Effector memory CD4-positive, alpha-beta T cell (primary cell): ENCODE data around the gene MED15.

Experiments used
- DNase-seq, 3 donors: peaks; one replicate each; pipeline ENCODE4 v3.0.0-alpha.2; 2020
- H3K27ac ChIP-seq: 2 replicates; pipeline ENCODE4 v1.7.0; 2013; ENCODE audit warnings: mild to moderate bottlenecking, low read length, moderate library complexity; ENCODE audit not compliant: insufficient read depth, poor library complexity, severe bottlenecking
- H3K27me3 ChIP-seq: replicated peaks from 2 replicates; pipeline ENCODE4 v1.7.0; 2013; ENCODE audit warnings: mild to moderate bottlenecking, low read length; ENCODE audit not compliant: insufficient read depth, control insufficient read depth, poor library complexity, severe bottlenecking
- H3K36me3 ChIP-seq: 2 replicates; pipeline ENCODE4 v1.7.0; 2013; ENCODE audit warnings: mild to moderate bottlenecking, low read length, moderate library complexity; ENCODE audit not compliant: control insufficient read depth, insufficient read depth
- H3K4me1 ChIP-seq: 2 replicates; pipeline ENCODE4 v1.7.0; 2013; ENCODE audit warnings: low read length, mild to moderate bottlenecking; ENCODE audit not compliant: control insufficient read depth, insufficient read depth, poor library complexity, severe bottlenecking
- H3K4me3 ChIP-seq: 2 replicates; pipeline ENCODE4 v1.7.0; 2013; ENCODE audit warnings: low read length, low read depth, mild to moderate bottlenecking; ENCODE audit not compliant: insufficient read depth, poor library complexity, severe bottlenecking
- H3K9me3 ChIP-seq: 2 replicates; pipeline ENCODE4 v1.7.0; 2013; ENCODE audit warnings: mild to moderate bottlenecking, low read length, moderate library complexity; ENCODE audit not compliant: control insufficient read depth

MED15 gene

DNA sequence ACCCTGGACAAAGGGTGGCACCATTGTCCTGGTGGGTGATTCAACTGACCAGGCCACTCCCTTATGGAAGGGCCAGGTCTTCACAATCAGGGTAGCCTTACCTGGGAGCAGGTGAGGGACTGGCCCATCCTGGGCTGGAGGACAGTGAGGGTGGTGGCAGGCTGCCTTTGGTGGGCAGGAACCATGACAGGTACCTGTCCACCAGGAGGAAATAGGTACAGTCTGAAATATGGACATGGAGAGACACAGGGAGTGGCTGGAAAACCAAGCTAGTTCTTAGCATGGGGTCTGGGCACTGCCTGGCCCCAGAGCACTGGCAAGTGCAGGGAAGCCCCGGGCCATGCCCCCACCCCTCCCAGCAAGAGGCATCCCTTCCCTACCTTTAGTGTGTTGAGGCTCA lies 113.8 kb downstream of the MED15 start:
- no peaks in the 10 kb centered on the region for H3K9me3 ChIP-seq
- H3K4me3 ChIP-seq, result no peak overlapping the region
- no peaks in the 10 kb centered on the region for H3K4me1 ChIP-seq
- no peaks in the 10 kb centered on the region for H3K36me3 ChIP-seq
- no peak for DNase-seq
- no peaks in the 10 kb centered on the region for H3K27me3 ChIP-seq
- no peak overlapping the region for H3K27ac ChIP-seq

DNA sequence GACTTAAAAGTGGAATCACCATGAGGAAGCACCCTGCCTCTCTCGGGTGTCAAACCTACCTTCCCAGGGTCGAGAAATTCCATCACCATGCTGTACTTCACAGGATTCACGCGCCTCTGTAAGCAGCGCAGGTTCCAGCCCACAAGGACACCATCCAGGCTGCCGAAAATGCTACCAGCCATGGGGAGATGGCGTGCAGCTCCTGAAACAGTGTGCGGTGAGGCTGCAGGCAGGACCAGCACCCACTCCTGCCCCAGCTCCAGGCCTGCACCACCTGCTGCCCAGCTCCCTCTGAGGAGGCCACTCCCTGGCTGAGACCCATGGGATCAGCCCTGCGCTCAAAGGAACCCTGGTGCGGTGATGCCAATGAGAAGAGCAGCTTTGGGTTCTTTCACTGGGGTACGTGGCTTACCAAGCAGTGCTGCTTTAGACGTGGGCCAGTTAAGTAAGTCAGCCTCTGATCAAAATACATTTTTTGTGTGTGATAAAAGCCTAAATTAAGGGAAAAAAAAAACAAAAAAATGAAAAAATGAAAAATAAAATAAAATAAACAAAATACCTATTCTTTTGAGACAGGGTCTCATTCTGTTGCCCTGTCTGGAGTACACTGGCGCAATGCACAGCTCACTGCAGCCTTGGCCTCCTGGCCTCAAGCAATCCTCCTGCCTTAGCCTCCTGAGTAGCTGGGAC lies 115.4 kb downstream of the MED15 start:
- DNase-seq, result no peak
- Histone ChIP-seq H3K36me3 (no peaks in the 10 kb centered on the region), H3K4me1 (no peaks in the 10 kb centered on the region), H3K27me3 (no peaks in the 10 kb centered on the region), H3K4me3 (no peak overlapping the region), H3K9me3 (no peaks in the 10 kb centered on the region), H3K27ac (no peak overlapping the region)

DNA sequence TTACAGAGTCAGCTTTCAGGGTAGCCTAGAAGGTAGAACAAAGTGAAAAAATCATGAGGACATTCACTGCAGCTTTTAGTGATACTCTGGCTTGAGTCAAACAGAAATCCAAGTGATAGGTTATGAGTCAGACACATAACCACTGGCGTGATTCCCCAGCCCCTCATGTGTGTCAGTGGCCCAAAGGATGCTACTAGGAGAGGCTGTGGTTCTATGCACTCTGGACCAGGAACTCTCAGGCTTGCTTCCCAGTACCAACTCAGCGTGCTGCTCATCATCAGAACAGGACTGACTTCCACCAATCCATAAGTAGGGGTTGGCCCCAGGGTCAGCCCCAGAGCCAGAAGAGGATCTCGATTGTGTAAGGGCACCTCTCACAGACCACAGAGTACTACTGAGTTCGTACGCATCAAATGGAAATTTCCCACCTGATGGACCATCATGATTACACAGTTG lies 116.8 kb downstream of the MED15 start:
- no peaks in the 10 kb centered on the region for H3K9me3 ChIP-seq
- no peaks in the 10 kb centered on the region for H3K4me1 ChIP-seq
- no peak for DNase-seq
- no peak overlapping the region for H3K27ac ChIP-seq
- no peaks in the 10 kb centered on the region for H3K27me3 ChIP-seq
- H3K36me3 ChIP-seq, result no peaks in the 10 kb centered on the region
- no peak overlapping the region for H3K4me3 ChIP-seq

DNA sequence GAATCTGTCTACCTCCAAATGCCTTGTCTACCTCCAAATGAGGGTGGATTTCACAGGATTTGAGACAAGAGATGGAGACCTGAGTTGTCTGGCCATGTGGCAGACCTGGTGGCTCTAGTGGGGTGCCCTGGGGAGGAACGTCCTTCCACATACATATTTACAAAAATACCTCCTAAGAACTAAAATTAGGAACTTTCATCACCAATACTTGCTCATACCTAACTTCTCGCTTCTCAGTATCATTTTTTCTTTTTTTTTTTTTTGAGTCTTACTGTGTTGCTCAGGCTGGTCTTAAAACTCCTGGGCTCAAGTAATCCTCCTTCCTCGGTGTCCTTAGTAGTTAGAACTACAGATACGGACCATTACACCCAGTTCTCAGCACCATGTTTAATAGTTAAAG lies 117.9 kb downstream of the MED15 start:
- no peak overlapping the region for H3K27ac ChIP-seq
- no peaks in the 10 kb centered on the region for H3K36me3 ChIP-seq
- H3K4me1 ChIP-seq, result no peaks in the 10 kb centered on the region
- no peak overlapping the region for H3K4me3 ChIP-seq
- DNase-seq, result no peak
- no peaks in the 10 kb centered on the region for H3K9me3 ChIP-seq
- no peaks in the 10 kb centered on the region for H3K27me3 ChIP-seq

DNA sequence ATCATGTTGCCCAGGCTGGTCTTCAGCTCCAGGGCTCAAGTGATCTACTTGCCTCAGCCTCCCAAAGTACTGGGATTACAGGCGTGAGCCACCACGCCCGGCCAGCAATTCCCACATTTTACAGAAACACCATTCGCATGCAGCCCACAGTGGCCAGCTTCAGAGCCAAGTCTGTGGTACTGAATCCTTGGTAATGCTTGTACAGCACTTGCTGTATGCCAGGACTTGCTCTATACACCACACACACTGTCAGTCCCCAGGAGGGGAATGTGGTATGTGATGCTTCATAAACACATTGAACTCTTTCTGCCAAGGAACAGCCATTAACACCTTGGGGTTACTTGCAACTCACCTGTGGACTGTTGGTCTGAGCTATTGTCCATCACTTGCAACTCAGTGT lies 119.4 kb downstream of the MED15 start:
- no peaks in the 10 kb centered on the region for H3K4me1 ChIP-seq
- no peak for DNase-seq
- H3K27ac ChIP-seq, result no peak overlapping the region
- no peaks in the 10 kb centered on the region for H3K36me3 ChIP-seq
- no peak overlapping the region for H3K4me3 ChIP-seq
- no peaks in the 10 kb centered on the region for H3K9me3 ChIP-seq
- no peaks in the 10 kb centered on the region for H3K27me3 ChIP-seq

DNA sequence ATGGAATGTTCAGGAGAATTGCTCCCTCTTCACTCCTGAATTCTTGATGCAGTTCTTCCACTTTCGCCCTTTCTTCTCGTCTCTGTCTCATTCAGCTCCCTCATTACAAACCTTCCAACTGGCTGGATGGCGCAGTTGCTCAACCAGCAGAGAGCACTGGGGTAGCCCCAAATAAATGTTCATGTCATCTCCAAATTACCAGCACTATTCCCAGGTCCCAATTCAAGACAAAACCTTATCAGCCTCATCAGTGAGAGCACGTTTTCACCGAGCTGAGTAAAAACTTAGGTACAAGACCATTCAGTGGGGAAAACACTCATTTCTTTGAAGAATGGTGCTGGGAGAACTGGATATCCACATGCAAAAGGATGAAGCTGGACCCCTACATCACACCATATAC lies 120.0 kb downstream of the MED15 start:
- Histone ChIP-seq H3K4me3 (no peak overlapping the region), H3K9me3 (no peaks in the 10 kb centered on the region), H3K27me3 (no peaks in the 10 kb centered on the region), H3K36me3 (no peaks in the 10 kb centered on the region), H3K27ac (no peak overlapping the region), H3K4me1 (no peaks in the 10 kb centered on the region)
- DNase-seq, result no peak

DNA sequence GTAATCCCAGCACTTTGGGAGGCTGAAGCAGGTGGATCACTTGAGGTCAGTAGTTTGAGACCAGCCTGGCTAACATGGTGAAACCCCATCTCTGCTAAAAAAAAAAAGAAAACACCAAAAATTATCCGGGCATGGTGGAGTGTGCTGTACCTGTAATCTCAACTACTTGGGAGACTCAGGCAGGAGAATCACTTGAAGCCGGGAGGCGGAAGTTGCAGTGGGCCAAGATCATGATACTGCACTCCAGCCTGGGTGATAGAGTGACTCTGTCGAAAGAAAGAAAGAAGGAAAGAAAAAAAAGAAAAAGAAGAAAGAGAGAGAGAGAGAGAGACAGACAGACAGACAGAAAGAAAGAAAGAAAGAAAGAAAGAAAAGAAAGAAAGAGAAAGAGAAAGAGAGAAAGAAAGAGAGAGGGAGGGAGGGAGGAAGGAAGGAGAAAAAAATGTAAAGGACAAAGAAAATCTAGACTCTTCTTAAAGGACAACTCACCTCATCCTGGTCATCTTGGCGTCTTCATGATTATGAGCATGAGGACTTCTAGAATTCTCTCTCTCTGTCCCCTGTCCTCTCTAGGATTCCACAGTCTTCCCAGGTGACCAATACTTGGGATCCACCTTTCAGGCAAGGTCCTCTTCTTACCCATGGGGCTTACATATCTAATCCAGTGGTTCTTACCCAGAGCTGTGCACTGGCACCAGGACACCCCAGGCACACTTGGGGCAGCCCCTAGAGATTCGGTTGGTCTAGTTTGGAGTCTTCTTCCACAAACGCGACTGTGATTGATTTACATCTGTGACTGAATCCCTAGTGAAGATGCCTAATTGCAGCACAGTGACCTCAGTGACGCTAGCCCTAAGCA lies 120.9 kb downstream of the MED15 start:
- Histone ChIP-seq H3K4me3 (no peak overlapping the region), H3K36me3 (no peaks in the 10 kb centered on the region), H3K27ac (no peak overlapping the region), H3K4me1 (no peaks in the 10 kb centered on the region), H3K27me3 (no peaks in the 10 kb centered on the region), H3K9me3 (no peaks in the 10 kb centered on the region)
- DNase-seq, result no peak

DNA sequence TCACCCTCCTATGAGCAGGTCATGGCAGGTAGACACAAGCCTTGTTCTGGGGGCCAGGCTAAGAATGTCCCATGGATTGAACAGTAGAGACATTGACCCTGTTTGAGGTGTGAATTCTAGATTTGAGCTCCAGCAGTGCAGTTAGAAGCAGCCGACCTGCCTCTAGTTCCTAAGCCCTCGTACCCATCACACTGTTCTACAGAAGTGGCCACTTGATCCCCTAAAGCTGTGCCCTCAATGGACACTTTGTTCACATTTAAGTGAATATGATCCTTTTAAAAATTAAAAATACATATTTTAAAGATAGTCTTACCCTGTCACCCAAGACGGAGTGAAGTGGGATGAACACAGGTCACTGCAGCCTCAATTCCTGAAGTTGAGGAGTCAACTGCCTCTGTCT lies 122.0 kb downstream of the MED15 start:
- no peaks in the 10 kb centered on the region for H3K36me3 ChIP-seq
- no peak overlapping the region for H3K4me3 ChIP-seq
- no peaks in the 10 kb centered on the region for H3K9me3 ChIP-seq
- H3K27me3 ChIP-seq, result no peaks in the 10 kb centered on the region
- no peaks in the 10 kb centered on the region for H3K4me1 ChIP-seq
- DNase-seq, result no peak
- no peak overlapping the region for H3K27ac ChIP-seq

DNA sequence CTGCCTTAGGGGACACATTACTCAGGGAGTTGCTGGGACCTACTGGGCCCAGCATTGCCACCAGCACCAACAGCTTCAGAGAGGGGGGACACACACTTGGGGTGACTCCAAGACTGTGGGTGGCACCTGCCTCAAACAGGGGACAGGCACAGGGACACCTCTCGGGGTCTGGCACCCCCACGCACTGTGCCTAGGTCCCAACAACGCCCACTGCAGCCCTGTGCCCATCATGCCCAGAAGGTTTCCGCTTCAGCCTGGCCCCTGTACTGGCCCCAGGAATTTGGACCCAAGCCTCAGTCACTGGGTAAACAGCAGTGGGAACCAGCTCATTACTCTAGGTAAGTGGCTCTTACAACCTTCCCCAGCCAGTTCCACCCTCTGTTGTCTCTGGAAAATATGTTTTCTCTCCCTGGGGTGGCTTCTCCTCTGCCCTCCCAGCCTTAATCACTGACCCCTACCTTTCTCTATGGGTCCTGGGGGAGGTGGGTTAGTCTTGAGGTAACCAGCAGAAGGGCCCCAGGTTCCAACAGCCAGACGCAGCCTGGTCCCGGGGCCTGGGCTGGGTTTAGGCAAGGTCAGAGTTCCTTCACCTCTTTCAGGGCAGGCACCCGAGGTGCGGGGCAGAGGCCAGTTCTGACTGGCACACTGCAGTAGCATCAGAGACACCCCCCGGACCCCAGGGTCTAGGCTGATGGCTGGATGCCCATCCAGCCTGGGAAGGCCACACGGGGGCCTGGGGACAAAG lies 123.6 kb downstream of the MED15 start:
- Histone ChIP-seq H3K9me3 (no peaks in the 10 kb centered on the region), H3K27me3 (no peaks in the 10 kb centered on the region), H3K36me3 (no peaks in the 10 kb centered on the region), H3K4me3 (no peak overlapping the region), H3K27ac (no peak overlapping the region), H3K4me1 (no peaks in the 10 kb centered on the region)
- no peak for DNase-seq

DNA sequence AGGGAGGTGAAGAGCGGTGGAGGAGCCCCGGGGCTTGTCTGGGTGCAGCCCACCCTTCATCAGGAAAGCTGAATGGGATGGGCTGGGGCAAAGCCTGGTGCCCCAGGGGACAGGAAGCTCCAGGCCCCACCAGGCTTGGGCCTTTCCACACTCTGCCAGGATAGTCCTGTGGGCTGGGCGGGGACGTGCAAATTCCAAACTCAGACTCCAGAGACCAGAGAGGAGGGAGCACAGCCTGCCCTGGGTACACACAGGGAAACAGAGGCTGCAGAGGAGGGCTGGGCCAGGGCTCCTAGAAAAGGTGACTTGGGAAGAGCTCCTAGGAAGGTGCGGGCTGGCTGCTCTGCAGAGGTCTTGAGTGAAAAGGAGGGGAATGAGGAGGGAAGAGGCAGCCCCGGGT lies 124.7 kb downstream of the MED15 start:
- H3K4me3 ChIP-seq, result no peak overlapping the region
- no peaks in the 10 kb centered on the region for H3K36me3 ChIP-seq
- DNase-seq, result no peak
- no peaks in the 10 kb centered on the region for H3K4me1 ChIP-seq
- no peak overlapping the region for H3K27ac ChIP-seq
- no peaks in the 10 kb centered on the region for H3K9me3 ChIP-seq
- H3K27me3 ChIP-seq, result no peaks in the 10 kb centered on the region
